Calu3 (cell line): ENCODE measurements around the gene MT1E. TPM values are rescaled to one million over a fixed set of nuclear protein-coding genes. Genes with fewer than 3 reads are reported as not detected.
A peak's percentile ranks its signal among the peaks of the same experiment; 100 is the strongest.
"Not testable (repeated sequence)": the region's sequence is repeated elsewhere in the genome, so short reads cannot be mapped to it uniquely, and the experiment has no call there.

ENCODE experiments used
- Bru-seq: library from RNA; stranded (reverse); fragments of 400-500 nt; gene quantifications from one replicate; lab custom pipeline; 2021; lab: Mats Ljungman, UMichigan
- BruChase-seq, 2 experiments: library from RNA; stranded (reverse); fragments of 400-500 nt; gene quantifications; one replicate each; lab custom pipeline; 2021; lab: Mats Ljungman, UMichigan
- BruUV-seq: library from RNA; stranded (reverse); fragments of 400-500 nt; replicated peaks from 2 replicates; lab custom pipeline; 2021; lab: Mats Ljungman, UMichigan
- CTCF ChIA-PET: fragments of 300-600 bp; sonication (Branson Sonifier 250); formaldehyde crosslinking; loops from one replicate; lab custom pipeline; 2022; ENCODE audit warnings: antibody characterized with exemption; lab: Charles Lee
- DNase-seq: peaks from one replicate; pipeline ENCODE4 v3.0.0; 2022
- H3K27ac Mint-ChIP-seq: one replicate; pipeline ENCODE4 v1.8.0; 2022; ENCODE audit warnings: mixed read lengths; ENCODE audit not compliant: unreplicated experiment
- H3K27me3 Mint-ChIP-seq: one replicate; pipeline ENCODE4 v1.8.0; 2022; ENCODE audit warnings: mixed read lengths; ENCODE audit not compliant: unreplicated experiment
- H3K36me3 Mint-ChIP-seq: one replicate; pipeline ENCODE4 v1.8.0; 2022; ENCODE audit warnings: mild to moderate bottlenecking, moderate library complexity, mixed read lengths; ENCODE audit not compliant: insufficient read depth, unreplicated experiment
- H3K4me1 Mint-ChIP-seq: one replicate; pipeline ENCODE4 v1.8.0; 2022; ENCODE audit warnings: mild to moderate bottlenecking, low read depth, mixed read lengths; ENCODE audit not compliant: unreplicated experiment
- H3K4me3 Mint-ChIP-seq: one replicate; pipeline ENCODE4 v1.8.0; 2022; ENCODE audit warnings: mild to moderate bottlenecking, low read depth, moderate library complexity, mixed read lengths; ENCODE audit not compliant: unreplicated experiment
- H3K9me3 Mint-ChIP-seq: one replicate; pipeline ENCODE4 v1.8.0; 2022; ENCODE audit warnings: low read depth, mixed read lengths; ENCODE audit not compliant: unreplicated experiment
- intact Hi-C: fragments of 100-400 bp; cut with micrococcal nuclease; formaldehyde crosslinking; loops from one replicate; pipeline ENCODE4 v1.10.0; 2022; ENCODE audit not compliant: unreplicated experiment
- long read RNA-seq: library from polyadenylated mRNA; stranded (forward); transcript quantifications from one replicate; pipeline ENCODE4 v2.0.0, GENCODE V29; 2022
- total RNA-seq: library from RNA; stranded (reverse); gene quantifications from 2 replicates; pipeline ENCODE4 v1.2.3, GENCODE V29; 2022
- TF ChIP-seq, protein P1 (sequence below): fragments of 200-600 bp; IDR thresholded peaks from one replicate; pipeline ENCODE4 v1.8.0; 2022; ENCODE audit warnings: antibody characterized with exemption; ENCODE audit not compliant: unreplicated experiment

Gene MT1E
- total RNA-seq, result not detected in 2 replicates
- not detected for Bru-seq, nascent RNA
- BruChase-seq, experiment 1, labeled RNA remaining after a 6-hour chase, result not detected
- BruChase-seq, experiment 2, labeled RNA remaining after a 2-hour chase, result percentile 18 among the genes with signal in this experiment
- long read RNA-seq, result 0 reads

DNA sequence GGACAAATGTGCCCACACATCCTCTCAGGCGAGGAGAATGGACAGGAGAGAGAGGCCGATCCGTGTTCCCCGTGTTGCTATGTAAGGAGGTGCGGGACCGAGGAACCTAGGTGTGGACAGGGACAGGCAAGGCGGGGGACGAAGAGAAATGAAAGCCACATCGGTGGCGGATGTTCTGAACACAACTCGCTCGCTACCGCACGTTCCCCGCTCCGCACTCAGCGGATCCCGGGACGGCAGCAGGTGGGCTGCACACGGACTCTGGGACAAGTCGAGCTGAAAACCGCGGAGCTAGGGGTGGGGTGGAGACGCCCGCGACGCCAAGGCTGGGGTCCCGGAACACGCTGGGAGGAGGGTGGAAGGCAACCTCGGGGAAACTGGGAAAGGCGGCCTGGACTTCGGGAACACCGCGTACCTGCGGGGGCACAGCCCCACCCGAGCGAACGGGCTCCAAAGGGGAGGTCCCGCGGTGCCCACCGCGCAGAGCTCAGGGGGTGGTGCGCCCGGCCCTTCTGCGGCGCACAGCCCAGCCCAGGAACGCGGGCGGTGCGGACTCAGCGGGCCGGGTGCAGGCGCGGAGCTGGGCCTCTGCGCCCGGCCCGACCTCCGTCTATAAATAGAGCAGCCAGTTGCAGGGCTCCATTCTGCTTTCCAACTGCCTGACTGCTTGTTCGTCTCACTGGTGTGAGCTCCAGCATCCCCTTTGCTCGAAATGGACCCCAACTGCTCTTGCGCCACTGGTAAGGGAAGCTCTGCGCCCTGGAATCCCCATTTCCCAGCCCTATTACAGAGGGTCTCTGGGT is at the start of gene MT1E:
Gene MT1E, plus strand, starts transcription at position 642 of the 803 bp plus-strand sequence. Its CDS starts 71 bp downstream, at position 713.
- intact Hi-C loops, result no loop called here

GRCh38 chr16:56576585-56577299 is 48.8 kb upstream of the MT1E start:
- Mint-ChIP-seq H3K4me3 (no peak overlapping the region), H3K27ac (no peak overlapping the region), H3K36me3 (no peaks in the 10 kb centered on the region), H3K4me1 (peaks cover 9% of the 10 kb centered on the region), H3K27me3 (peaks cover 31% of the 10 kb centered on the region), H3K9me3 (no peaks in the 10 kb centered on the region)
- DNase-seq, result peak; percentile 90
- CTCF ChIA-PET, result interaction anchor here (0.5 to 1.4 kb wide), 5 partner anchors 13 to 297 kb away, joined by 3 to 13 read pairs (median 3); no protein-coding TSS in a partner anchor
- BruUV-seq, result no TSS peak
- intact Hi-C loops, result loop anchor here (1.0 kb wide), 1 partner anchor 126 kb away; no protein-coding TSS in a partner anchor
- TF ChIP-seq, protein P1, sequence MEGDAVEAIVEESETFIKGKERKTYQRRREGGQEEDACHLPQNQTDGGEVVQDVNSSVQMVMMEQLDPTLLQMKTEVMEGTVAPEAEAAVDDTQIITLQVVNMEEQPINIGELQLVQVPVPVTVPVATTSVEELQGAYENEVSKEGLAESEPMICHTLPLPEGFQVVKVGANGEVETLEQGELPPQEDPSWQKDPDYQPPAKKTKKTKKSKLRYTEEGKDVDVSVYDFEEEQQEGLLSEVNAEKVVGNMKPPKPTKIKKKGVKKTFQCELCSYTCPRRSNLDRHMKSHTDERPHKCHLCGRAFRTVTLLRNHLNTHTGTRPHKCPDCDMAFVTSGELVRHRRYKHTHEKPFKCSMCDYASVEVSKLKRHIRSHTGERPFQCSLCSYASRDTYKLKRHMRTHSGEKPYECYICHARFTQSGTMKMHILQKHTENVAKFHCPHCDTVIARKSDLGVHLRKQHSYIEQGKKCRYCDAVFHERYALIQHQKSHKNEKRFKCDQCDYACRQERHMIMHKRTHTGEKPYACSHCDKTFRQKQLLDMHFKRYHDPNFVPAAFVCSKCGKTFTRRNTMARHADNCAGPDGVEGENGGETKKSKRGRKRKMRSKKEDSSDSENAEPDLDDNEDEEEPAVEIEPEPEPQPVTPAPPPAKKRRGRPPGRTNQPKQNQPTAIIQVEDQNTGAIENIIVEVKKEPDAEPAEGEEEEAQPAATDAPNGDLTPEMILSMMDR, result peak; percentile 81

More for the DNA sequence above, at the start of gene MT1E:
- CTCF ChIA-PET, result interaction anchor here (2.4 kb wide), 1 partner anchor 17 kb away, joined by 6 read pairs; the partner anchor contains the start of gene MT2A
- Mint-ChIP-seq H3K4me1 (peaks cover 23% of the 10 kb centered on the region), H3K4me3 (peak within 1 kb of the TSS; percentile 84), H3K36me3 (peaks cover 8% of the 10 kb centered on the region), H3K9me3 (no peaks in the 10 kb centered on the region), H3K27ac (peak within 1 kb of the TSS; percentile 42), H3K27me3 (peaks cover 39% of the 10 kb centered on the region)
- TF ChIP-seq, protein P1, result no peak
- DNase-seq, result no peak
- BruUV-seq, result no TSS peak

DNA sequence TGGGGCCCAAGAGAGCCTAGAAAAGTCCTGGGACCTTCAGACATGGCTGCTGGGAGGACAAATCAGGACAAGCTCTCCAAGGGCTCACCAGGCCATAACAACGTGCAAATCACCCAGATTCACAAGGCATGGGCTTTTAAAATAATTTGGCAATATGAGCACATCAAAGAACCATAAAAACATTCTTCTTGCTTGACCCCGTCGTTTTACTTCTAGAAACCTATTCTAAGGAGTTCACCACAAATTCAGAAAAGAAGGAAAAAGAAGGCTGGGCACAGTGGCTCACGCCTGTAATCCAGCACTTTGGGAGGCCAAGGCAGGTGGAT is 48.3 kb upstream of the MT1E start:
- Mint-ChIP-seq H3K36me3 (no peaks in the 10 kb centered on the region), H3K9me3 (no peaks in the 10 kb centered on the region), H3K4me1 (peaks cover 9% of the 10 kb centered on the region), H3K27me3 (peaks cover 35% of the 10 kb centered on the region), H3K27ac (no peak overlapping the region), H3K4me3 (no peak overlapping the region)
- BruUV-seq, result no TSS peak
- TF ChIP-seq, protein P1, result no peak
- CTCF ChIA-PET, result interaction anchor here (1.2 to 1.4 kb wide), 2 partner anchors 13 to 124 kb away, joined by 3 to 13 read pairs; no protein-coding TSS in a partner anchor
- no peak for DNase-seq
- intact Hi-C loops, result loop anchor here (1.0 kb wide), 1 partner anchor 125 kb away; no protein-coding TSS in a partner anchor

GRCh38 chr16:56580391-56581048 is 45.1 kb upstream of the MT1E start:
- peaks cover 56% of the 10 kb centered on the region for H3K27me3 Mint-ChIP-seq
- CTCF ChIA-PET, result no interaction called here
- H3K27ac Mint-ChIP-seq, result no peak overlapping the region
- intact Hi-C loops, result no loop called here
- BruUV-seq, result no TSS peak
- H3K4me1 Mint-ChIP-seq, result peaks cover 9% of the 10 kb centered on the region
- no peak for DNase-seq
- TF ChIP-seq, protein P1, result no peak
- H3K4me3 Mint-ChIP-seq, result no peak overlapping the region
- no peaks in the 10 kb centered on the region for H3K9me3 Mint-ChIP-seq
- no peaks in the 10 kb centered on the region for H3K36me3 Mint-ChIP-seq

- H3K4me1 Mint-ChIP-seq, H3K4me3 Mint-ChIP-seq, H3K9me3 Mint-ChIP-seq, H3K27ac Mint-ChIP-seq, H3K36me3 Mint-ChIP-seq, DNase-seq, BruUV-seq, intact Hi-C loops: not testable (repeated sequence)
- CTCF ChIA-PET, result interaction anchor here (1.3 kb wide), 1 partner anchor 21 kb away, joined by 4 read pairs; no protein-coding TSS in a partner anchor
- H3K27me3 Mint-ChIP-seq, result peaks cover 79% of the 10 kb centered on the region
These were observed 42.7 kb upstream of the MT1E start for GRCh38 chr16:56582911-56583310.
